ENCODE measurements around the gene PRR15. TPM values are rescaled to one million over a fixed set of nuclear protein-coding genes. Genes with fewer than 3 reads are reported as not detected.

The PRR15 gene
- polyA plus RNA-seq, 3 donors = 1.1 to 3.3 (median 1.6) TPM

DNA sequence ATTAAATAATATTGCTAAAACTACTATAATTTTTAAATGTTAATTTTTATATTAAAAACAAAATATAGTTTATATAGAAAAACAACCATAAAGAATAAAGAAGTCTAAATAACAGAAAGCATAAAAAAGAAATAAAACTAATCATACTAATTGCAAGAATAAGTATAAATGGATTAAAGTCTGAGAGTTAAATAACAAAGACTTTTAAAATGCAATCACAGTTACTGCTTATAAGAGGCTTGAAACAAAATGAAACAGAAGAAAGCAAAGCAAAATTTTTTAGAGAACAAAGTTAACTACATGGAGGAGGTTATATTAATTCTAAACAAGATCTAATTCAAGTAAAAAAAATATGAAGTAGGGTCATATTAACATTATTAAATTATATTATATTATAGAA is 41.1 kb downstream of the PRR15 start:
- H3K27ac ChIP-seq (ENCODE audit: low read depth, low read length) = no peak overlapping the region

DNA sequence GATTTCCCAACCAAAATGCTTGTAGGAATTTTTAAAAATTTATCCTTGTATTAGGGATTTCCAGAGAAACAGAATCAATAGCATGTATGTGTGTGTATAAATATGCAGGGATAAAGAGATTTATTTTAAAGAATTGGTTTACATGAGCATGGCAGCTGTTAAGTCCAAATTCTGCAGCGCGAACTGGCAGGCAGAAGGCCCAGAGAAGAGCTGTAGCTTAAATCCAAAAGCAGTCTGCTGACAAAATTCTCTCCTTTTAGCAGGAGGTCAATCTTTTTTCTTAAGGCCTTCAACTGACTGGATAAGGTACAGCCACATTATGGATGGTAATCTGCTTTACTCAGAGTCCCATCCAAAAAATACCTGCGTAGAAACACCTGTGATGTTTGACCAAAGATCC is 42.0 kb downstream of the PRR15 start:
- no peak overlapping the region for H3K27ac ChIP-seq (ENCODE audit: low read depth, low read length)
- WGBS, 3 donors = 77 to 89% (median 86%) methylated on average over 3 of the region's 3 CpGs

DNA sequence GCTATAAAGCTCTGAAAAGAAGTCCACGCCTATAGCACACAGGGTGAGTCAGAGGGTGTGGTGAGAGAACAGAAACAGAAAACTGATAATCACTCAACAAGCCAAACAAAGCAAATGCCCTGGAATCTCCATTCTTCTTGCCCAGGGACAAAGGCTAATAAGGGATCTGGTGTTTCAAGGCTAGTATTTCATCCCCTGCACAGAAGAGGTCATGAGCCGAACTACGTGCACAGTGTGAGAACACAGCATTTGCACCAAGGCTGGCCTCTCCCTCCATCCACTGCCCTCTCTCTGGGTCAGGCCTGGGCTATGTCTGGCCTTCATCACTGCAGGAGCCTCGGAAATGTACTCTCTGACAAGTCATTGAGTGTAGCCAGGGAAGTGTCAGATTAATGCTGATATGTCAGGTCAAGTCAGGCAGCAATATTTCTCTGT is 42.7 kb downstream of the PRR15 start:
- no peak overlapping the region for H3K27ac ChIP-seq (ENCODE audit: low read depth, low read length)
- 62 to 75% (median 66%) methylated on average over 4 of the region's 4 CpGs for WGBS, 3 donors

DNA sequence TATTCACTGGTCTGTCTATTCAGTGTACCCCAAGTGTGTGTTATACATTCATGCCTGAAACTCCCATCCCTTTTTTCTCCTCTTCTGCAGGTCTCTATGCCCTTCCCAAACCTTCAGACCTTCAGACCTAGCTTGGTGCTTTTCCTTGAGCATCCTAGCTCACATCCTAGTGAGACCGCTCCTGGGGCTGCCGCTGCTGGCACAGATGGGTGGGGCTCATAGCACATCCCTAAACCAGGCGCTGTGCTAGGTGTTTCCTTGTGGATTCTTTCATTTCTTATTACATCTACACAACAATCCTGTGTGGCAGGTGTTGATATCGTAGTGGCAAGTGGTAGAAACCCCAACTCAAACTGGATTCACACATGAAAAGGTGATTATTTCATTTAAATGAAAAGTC is 43.2 kb downstream of the PRR15 start:
- 90 to 95% (median 94%) methylated on average over 4 of the region's 4 CpGs for WGBS, 3 donors
- no peak overlapping the region for H3K27ac ChIP-seq (ENCODE audit: low read depth, low read length)

DNA sequence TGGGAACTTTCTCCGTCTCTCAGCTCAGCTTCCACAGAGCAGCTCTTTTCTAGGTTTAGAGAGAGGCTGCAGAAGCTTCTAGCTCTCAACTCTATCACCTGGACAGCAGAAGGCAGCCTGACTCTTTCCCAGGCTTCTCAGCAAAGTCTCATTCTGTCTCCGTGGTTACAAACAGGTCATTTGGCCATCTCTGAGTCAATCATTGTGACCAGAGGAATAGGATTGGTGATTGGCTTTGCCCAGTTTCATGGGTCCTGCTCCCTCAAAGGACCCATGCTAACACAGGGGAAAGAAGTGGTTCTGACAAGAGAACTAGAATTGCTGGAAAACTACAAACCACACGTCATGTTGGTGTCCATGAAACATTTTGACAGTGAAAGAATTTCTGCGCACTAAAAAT is 43.6 kb downstream of the PRR15 start:
- H3K27ac ChIP-seq (ENCODE audit: low read depth, low read length) = no peak overlapping the region
- 87 to 95% (median 92%) methylated on average over 4 of the region's 4 CpGs for WGBS, 3 donors

DNA sequence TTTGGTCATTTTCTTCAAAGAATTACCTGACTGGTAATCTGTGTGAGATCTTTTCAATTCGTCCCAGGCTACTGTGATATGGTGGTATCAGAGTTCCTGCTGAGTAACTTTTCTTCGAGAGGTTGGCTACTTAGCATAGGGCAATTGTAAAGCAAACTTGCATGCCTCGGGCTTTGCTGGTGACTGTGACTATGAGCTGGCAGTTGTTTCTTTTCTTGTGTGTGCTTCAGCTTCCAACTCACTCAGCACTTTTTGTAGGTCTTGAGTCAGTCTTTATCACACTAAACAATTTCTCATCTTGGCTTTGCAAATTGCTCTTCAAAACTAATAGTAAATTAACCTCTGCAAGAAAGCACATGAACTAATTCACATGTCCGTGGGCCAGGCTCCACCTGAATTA is 44.3 kb downstream of the PRR15 start:
- no peak overlapping the region for H3K27ac ChIP-seq (ENCODE audit: low read depth, low read length)
- WGBS, 3 donors = 73 to 83% (median 83%) methylated on average over 4 of the region's 4 CpGs

DNA sequence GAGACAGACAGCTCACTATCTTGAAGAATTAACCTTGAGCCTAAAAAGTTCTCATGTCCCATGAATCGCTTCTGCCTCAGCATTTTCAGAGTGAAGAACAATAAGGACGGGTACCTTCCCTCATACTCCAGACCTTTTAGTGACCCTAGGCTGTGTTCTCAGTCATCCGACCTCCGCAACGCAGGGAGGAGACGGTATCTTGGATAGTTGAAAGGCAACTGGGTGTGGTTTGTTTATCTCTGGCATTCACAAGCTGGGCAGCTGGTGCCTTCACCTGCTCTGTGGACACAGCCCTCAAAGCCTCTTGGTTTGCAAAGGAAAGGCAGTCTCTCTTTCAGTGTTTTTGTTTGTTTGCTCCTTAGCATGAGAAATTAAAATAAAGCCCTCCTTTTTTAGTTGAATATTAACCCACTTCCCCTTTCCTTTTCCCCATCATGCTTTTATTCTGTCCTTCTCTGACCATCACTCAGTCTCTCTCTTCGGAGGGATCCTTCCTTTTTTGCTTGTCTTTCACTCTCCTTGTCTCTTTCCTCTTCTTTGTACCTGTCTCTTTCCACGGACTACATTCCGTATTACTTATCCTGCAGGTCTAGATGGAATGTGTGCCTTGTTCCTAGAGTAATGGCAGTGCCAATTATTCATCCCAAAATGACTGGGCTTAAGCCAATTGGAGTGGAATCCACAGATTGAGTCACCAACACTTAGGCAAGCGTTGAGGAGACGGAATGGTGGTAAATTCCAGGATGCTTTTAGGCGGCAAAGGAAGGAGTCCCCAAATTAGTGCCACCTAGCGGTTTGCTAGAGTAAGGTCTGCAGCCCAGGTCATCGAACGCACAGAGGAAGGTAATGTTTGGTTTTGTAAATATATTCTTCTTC is 45.8 kb downstream of the PRR15 start:
- no peak overlapping the region for H3K27ac ChIP-seq (ENCODE audit: low read depth, low read length)

DNA sequence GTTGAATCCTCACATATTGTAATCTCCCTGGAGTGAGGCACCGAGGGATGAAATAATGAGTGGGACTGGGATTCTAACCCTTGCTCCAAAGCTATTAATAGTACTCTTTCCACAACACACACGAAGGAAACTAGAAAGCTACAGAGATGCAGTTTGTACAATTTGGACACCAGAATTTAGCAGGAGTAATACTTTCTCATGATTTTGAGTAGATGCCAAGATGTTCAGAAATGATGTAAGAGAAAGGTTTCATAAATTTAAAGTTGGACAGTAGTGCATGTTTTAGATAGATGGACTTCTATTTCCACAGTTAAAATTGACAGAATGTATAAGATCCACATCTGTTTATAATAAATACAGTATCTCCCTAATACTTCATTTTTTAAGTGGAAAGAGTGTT is 46.5 kb downstream of the PRR15 start:
- WGBS, 3 donors = 35 to 47% (median 39%) methylated on average over 2 of the region's 2 CpGs
- no peak overlapping the region for H3K27ac ChIP-seq (ENCODE audit: low read depth, low read length)

More for the DNA sequence above, 45.8 kb downstream of the PRR15 start:
- 35 to 72% (median 61%) methylated on average over 15 of the region's 15 CpGs for WGBS, 3 donors

DNA sequence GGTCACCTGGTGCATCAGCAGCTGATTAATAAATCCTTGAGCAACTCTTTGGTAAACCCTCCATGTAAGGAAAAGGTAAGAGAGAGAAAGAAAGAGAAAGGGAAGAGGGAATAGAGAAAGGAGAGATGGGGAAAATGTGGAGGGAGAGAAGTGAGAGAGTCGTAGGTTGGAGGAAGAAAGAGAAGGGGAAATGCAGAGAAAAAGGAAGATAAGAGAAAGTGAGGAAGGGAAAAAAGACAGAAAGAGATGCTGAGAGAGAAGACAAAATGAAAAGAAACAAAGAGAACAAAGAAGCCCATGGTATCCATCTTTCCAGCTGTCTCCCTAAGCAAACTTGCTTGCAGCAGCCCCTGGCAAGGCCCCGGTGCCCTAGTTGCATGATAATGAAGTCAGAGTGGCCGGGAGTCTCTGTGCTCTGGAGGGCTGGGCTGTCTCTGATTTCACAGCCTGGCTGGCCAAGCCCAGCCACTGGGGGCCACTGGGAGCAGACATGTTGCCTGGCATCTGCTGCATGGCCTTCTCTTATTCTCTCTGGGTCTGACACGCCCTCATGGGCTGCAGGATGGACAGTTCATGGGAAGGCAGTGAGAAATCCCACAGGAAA is 48.4 kb downstream of the PRR15 start:
- WGBS, 3 donors = 72 to 82% (median 79%) methylated on average over 4 of the region's 4 CpGs
- H3K27ac ChIP-seq (ENCODE audit: low read depth, low read length) = no peak overlapping the region

DNA sequence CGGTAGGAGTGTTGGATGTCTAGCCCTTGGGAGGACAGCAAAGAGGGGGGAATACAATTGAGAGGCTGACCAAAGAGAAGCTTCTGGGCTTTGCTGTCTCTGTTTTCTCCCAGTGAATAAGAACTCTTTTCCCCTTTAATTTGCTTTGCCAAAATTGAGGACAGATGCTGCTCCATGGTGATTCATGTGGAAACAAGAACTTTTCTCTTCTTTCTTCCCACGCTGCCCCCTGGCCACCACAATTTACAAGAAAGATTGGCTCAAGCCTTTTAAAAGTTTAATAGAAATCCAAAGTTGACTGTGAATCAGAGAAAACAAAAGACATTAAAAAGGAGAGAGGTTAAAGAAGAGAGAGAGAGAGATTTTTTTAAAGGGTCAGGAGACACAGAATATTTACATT is 49.0 kb downstream of the PRR15 start:
- H3K27ac ChIP-seq (ENCODE audit: low read depth, low read length) = no peak overlapping the region
- WGBS, 3 donors = 66 to 84% (median 68%) methylated on average over 2 of the region's 2 CpGs

DNA sequence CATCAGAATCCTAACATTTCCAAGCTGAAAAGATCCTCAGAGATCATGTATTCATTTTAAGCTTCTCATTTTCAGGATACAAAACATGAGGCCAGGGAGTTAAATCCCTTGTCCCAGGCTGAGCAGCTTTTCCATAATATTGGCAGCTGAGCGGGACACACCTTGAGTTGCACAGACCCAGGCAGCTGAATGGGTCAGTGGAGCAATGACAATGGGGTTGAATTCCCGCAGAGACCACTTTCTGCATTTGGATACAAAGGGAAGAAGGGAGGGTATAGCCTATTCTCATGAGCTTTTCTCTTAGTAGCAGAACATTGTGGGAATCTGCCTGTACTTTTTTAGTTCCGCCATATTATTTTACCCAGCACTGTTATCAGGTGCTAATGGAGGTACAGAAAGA is 49.5 kb downstream of the PRR15 start:
- H3K27ac ChIP-seq (ENCODE audit: low read depth, low read length) = no peak overlapping the region
- 95 to 99% (median 96%) methylated on average over 3 of the region's 3 CpGs for WGBS, 3 donors

DNA sequence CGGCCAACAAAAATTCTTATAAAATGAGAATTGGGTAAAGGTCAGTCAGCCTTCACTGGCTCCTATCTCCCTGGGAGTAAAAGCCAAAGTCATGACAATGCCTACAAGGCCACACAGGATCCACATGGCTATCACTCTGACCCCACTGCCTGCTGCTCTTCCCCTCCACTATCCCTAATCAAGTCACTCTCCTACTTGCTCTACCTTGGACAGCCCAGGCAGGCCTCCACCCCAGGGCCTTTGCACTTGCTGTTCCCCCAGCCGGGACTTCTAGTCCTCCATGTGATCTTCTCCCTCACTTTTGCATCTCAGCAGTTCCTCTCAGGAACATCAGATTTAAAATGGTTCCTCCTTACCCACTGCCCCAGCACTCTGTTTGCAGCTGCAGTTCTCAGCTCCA is 50.6 kb downstream of the PRR15 start:
- H3K27ac ChIP-seq (ENCODE audit: low read depth, low read length) = no peak overlapping the region
- 93 to 98% (median 96%) methylated on average over 2 of the region's 2 CpGs for WGBS, 3 donors

Other genes starting within 250 kb of the PRR15 start
- 1 to 10 TPM in 2 of 3 donors, under 1 TPM in 1; 0.93 to 1.2 (median 1.1) TPM for gene WIPF3, start 242.7 kb downstream of the PRR15 start, polyA plus RNA-seq